HepG2 (cell line): ENCODE data around the gene ZNF618. TPM values are rescaled to one million over a fixed set of nuclear protein-coding genes. Genes with fewer than 3 reads are reported as not detected.

Source experiments
- IKZF4 ChIP-seq: sonication (generic); formaldehyde crosslinking; IDR thresholded peaks from 2 replicates; pipeline ENCODE4 v1.5.1; 2020; ENCODE audit warnings: borderline replicate concordance, mild to moderate bottlenecking, low read depth, missing genetic modification reagents; ENCODE audit errors: not compliant biosample characterization
- ISL2 ChIP-seq: sonication (generic); formaldehyde crosslinking; IDR thresholded peaks from 2 replicates; pipeline ENCODE4 v1.5.0; 2020; ENCODE audit warnings: missing genetic modification reagents
- MEIS1 ChIP-seq: sonication (generic); formaldehyde crosslinking; IDR thresholded peaks from 2 replicates; pipeline ENCODE4 v1.9.0; 2021; ENCODE audit warnings: mild to moderate bottlenecking, missing genetic modification reagents, moderate library complexity, borderline replicate concordance
- MXD4 ChIP-seq: IDR thresholded peaks from 2 replicates; pipeline ENCODE4 v1.6.1; 2016; ENCODE audit warnings: mild to moderate bottlenecking, missing biosample characterization, missing genetic modification reagents
- MYC ChIP-seq: sonication (generic); formaldehyde crosslinking; IDR thresholded peaks from 2 replicates; pipeline ENCODE4 v1.9.0; 2021; ENCODE audit warnings: missing genetic modification reagents, borderline replicate concordance
- NPAS2 ChIP-seq: sonication (generic); formaldehyde crosslinking; IDR thresholded peaks from 2 replicates; pipeline ENCODE4 v1.8.0; 2022; ENCODE audit warnings: mild to moderate bottlenecking, missing genetic modification reagents, borderline replicate concordance
- NR2F2 ChIP-seq: IDR thresholded peaks from 2 replicates; pipeline ENCODE4 v1.6.1; 2012; ENCODE audit warnings: low read depth, inconsistent platforms, borderline replicate concordance
- SMC3 ChIP-seq: IDR thresholded peaks from 2 replicates; pipeline ENCODE4 v1.6.1; 2011; ENCODE audit warnings: low read length, improper control_type of control experiment
- SP140L ChIP-seq: sonication (generic); formaldehyde crosslinking; IDR thresholded peaks from 2 replicates; pipeline ENCODE4 v1.4.0; 2020; ENCODE audit warnings: missing genetic modification reagents, borderline replicate concordance
- SPEN ChIP-seq: sonication (generic); formaldehyde crosslinking; IDR thresholded peaks from 2 replicates; pipeline ENCODE4 v1.5.1; 2020; ENCODE audit warnings: low read depth, mild to moderate bottlenecking, missing genetic modification reagents
- SRSF4 ChIP-seq: fragments of 200-400 bp; formaldehyde crosslinking; IDR thresholded peaks from one replicate; pipeline ENCODE4 v1.6.1; 2018; ENCODE audit warnings: mild to moderate bottlenecking, low read depth, low read length, moderate library complexity; ENCODE audit not compliant: poor library complexity, severe bottlenecking
- TMF1 ChIP-seq: sonication (generic); formaldehyde crosslinking; IDR thresholded peaks from 2 replicates; pipeline ENCODE4 v1.8.1; 2022; ENCODE audit warnings: low read depth, missing genetic modification reagents
- ZBTB42 ChIP-seq: sonication (generic); formaldehyde crosslinking; IDR thresholded peaks from 2 replicates; pipeline ENCODE4 v1.5.0; 2020; ENCODE audit warnings: mild to moderate bottlenecking, missing genetic modification reagents
- ZC3H13 ChIP-seq: sonication (generic); formaldehyde crosslinking; IDR thresholded peaks from 2 replicates; pipeline ENCODE4 v1.8.1; 2023; ENCODE audit warnings: mild to moderate bottlenecking, missing genetic modification reagents, moderate library complexity
- ZFP90 ChIP-seq: sonication (generic); formaldehyde crosslinking; IDR thresholded peaks from 2 replicates; pipeline ENCODE4 v1.8.0; 2022; ENCODE audit warnings: missing genetic modification reagents, mild to moderate bottlenecking, inconsistent platforms, borderline replicate concordance
- ZNF160 ChIP-seq: sonication (generic); formaldehyde crosslinking; IDR thresholded peaks from 2 replicates; pipeline ENCODE4 v1.8.0; 2022; ENCODE audit warnings: mild to moderate bottlenecking, inconsistent platforms, missing genetic modification reagents
- ZNF253 ChIP-seq: sonication (generic); formaldehyde crosslinking; IDR thresholded peaks from 2 replicates; pipeline ENCODE4 v1.8.0; 2022; ENCODE audit warnings: mild to moderate bottlenecking, missing genetic modification reagents, borderline replicate concordance
- ZNF282 ChIP-seq: fragments of 450-650 bp; IDR thresholded peaks from 2 replicates; pipeline ENCODE4 v1.6.1; 2018; ENCODE audit not compliant: partially characterized antibody
- ZNF326 ChIP-seq: sonication (generic); formaldehyde crosslinking; IDR thresholded peaks from 2 replicates; pipeline ENCODE4 v1.4.0; 2020; ENCODE audit warnings: missing genetic modification reagents, borderline replicate concordance
- ZNF430 ChIP-seq: sonication (generic); formaldehyde crosslinking; IDR thresholded peaks from 2 replicates; pipeline ENCODE4 v1.9.0; 2021; ENCODE audit warnings: mild to moderate bottlenecking, missing genetic modification reagents
- ZNF530 ChIP-seq: sonication (generic); formaldehyde crosslinking; IDR thresholded peaks from 2 replicates; pipeline ENCODE4 v1.5.0; 2020; ENCODE audit warnings: low read depth, mild to moderate bottlenecking, missing genetic modification reagents
- ZNF619 ChIP-seq: sonication (generic); formaldehyde crosslinking; IDR thresholded peaks from 2 replicates; pipeline ENCODE4 v1.4.0; 2020; ENCODE audit warnings: mild to moderate bottlenecking, missing genetic modification reagents
- ZNF724P ChIP-seq: sonication (generic); formaldehyde crosslinking; IDR thresholded peaks from 2 replicates; pipeline ENCODE4 v1.8.0; 2022; ENCODE audit warnings: missing genetic modification reagents, borderline replicate concordance
- ZNF766 ChIP-seq: sonication (generic); formaldehyde crosslinking; IDR thresholded peaks from 2 replicates; pipeline ENCODE4 v1.5.0; 2020; ENCODE audit warnings: missing genetic modification reagents, borderline replicate concordance
- ZNF879 ChIP-seq: sonication (generic); formaldehyde crosslinking; IDR thresholded peaks from 2 replicates; pipeline ENCODE4 v1.8.1; 2023; ENCODE audit warnings: missing genetic modification reagents
- polyA plus RNA-seq, 8 experiments: library from polyadenylated mRNA; depleted of rRNA in 3 of 8; stranded (reverse) in 7 of 8; unstranded in 1 of 8; fragments of >200 nt; fragmentation: Illumina TruSeq in 4 of 8; extraction: Trizol in 4 of 8; gene quantifications; 2 replicates each; pipeline versions ENCODE4 v1.2.1 to v1.2.3, GENCODE V29; 2011 to 2016; ENCODE audit warnings: low read depth in 4 of 8, missing spikeins in 1 of 8, mixed read lengths in 1 of 8; ENCODE audit not compliant: insufficient read depth in 1 of 8
- total RNA-seq, 5 experiments: library from RNA; depleted of rRNA; stranded (reverse); fragments of >200 nt; fragmentation: Illumina TruSeq; extraction: Trizol; gene quantifications; 2 replicates each; pipeline ENCODE4 v1.2.3, GENCODE V29; 2016; ENCODE audit warnings: low read depth in 1 of 5
- TF ChIP-seq, protein P1 (sequence below): sonication (generic); formaldehyde crosslinking; IDR thresholded peaks from 2 replicates; pipeline ENCODE4 v1.4.0; 2020; ENCODE audit warnings: missing genetic modification reagents, mild to moderate bottlenecking, borderline replicate concordance
- TF ChIP-seq, protein P2 (sequence below): fragments of 450-650 bp; IDR thresholded peaks from 2 replicates; pipeline ENCODE4 v1.6.1; 2017

ZNF618 gene
- total and polyA plus RNA-seq, 2 of the 13 experiments (the other 11 are each of a cell fraction or from before 2014, with no cell fraction given), result 0.07 TPM

DNA sequence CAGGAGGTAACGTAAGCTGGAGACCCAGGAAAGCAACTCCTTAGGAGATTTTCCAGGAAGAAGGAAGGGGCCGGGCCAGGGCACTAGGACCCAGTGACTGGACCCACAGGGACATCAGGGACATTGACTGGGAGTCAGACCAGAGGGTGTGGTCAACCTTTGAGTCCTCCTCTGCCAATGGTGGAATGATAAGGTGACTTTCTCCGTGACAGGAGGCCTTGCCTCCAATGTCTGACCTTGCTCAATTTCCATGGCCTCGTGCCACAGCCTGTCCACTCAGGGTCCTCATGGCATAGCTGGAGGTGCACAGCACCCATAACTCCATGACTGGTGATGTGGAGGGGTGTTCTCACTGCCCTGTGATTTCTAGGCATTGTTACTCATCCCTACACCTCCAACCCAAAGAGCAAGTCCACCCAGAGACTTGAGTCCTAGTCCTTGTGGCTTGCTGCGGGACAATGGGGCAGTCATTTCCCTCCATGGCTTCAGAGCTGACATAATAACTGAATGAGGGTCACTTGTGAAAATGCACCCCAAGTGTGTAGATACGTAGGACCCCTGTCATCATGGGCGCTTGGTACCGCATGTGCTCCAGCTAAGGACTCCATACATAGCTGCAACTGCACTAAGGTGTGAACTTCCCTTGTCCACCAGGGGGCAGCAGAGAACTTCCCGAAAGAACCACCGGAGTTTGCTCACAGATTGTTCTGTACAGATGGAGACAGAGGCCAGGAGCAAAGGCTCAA lies 206.1 kb downstream of the ZNF618 start (continued):
- TF ChIP-seq MYC (peak; percentile 96), SMC3 (peak; percentile 96), NPAS2 (no peak), SRSF4 (no peak), ZNF530 (CRISPR knock-in tag) (no peak), ZC3H13 (CRISPR knock-in tag) (no peak), ZBTB42 (CRISPR knock-in tag) (no peak), TMF1 (no peak; the same call in 1 of the 2 replicates), ZNF766 (CRISPR knock-in tag) (0 out of 2 replicates have a peak, but pooled peaks have one; percentile 3), ZNF326 (CRISPR knock-in tag) (no peak; the same call in 1 of the 2 replicates), ISL2 (CRISPR knock-in tag) (peak; percentile 14; the same call in 1 of the 2 replicates), ZNF282 (no peak), IKZF4 (CRISPR knock-in tag) (peak; percentile 54), ZNF160 (no peak; the same call in 1 of the 2 replicates), MXD4 (CRISPR knock-in tag) (peak; percentile 88), ZNF619 (CRISPR knock-in tag) (peak; percentile 60; the same call in 1 of the 2 replicates), ZNF879 (CRISPR knock-in tag) (no peak), SPEN (peak; percentile 63; the same call in 1 of the 2 replicates), MEIS1 (CRISPR knock-in tag) (no peak; the same call in 1 of the 2 replicates), NR2F2 (no peak), ZFP90 (CRISPR knock-in tag) (peak; percentile 14; the same call in 1 of the 2 replicates), SP140L (CRISPR knock-in tag) (peak; percentile 58; the same call in 1 of the 2 replicates), ZNF430 (CRISPR knock-in tag) (peak; percentile 70; the same call in 1 of the 2 replicates), ZNF724P (peak; percentile 86), ZNF253 (CRISPR knock-in tag) (peak; percentile 19; the same call in 1 of the 2 replicates)
- TF ChIP-seq, protein P1, sequence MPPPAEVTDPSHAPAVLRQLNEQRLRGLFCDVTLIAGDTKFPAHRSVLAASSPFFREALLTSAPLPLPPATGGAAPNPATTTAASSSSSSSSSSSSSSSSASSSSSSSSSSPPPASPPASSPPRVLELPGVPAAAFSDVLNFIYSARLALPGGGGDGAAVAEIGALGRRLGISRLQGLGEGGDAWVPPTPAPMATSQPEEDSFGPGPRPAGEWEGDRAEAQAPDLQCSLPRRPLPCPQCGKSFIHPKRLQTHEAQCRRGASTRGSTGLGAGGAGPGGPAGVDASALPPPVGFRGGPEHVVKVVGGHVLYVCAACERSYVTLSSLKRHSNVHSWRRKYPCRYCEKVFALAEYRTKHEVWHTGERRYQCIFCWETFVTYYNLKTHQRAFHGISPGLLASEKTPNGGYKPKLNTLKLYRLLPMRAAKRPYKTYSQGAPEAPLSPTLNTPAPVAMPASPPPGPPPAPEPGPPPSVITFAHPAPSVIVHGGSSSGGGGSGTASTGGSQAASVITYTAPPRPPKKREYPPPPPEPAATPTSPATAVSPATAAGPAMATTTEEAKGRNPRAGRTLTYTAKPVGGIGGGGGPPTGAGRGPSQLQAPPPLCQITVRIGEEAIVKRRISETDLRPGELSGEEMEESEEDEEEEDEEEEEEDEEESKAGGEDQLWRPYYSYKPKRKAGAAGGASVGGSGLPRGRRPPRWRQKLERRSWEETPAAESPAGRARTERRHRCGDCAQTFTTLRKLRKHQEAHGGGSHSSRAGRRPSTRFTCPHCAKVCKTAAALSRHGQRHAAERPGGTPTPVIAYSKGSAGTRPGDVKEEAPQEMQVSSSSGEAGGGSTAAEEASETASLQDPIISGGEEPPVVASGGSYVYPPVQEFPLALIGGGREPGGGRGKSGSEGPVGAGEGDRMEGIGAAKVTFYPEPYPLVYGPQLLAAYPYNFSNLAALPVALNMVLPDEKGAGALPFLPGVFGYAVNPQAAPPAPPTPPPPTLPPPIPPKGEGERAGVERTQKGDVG (CRISPR knock-in tag), result peak; percentile 47; the same call in 1 of the 2 replicates
- TF ChIP-seq, protein P2, sequence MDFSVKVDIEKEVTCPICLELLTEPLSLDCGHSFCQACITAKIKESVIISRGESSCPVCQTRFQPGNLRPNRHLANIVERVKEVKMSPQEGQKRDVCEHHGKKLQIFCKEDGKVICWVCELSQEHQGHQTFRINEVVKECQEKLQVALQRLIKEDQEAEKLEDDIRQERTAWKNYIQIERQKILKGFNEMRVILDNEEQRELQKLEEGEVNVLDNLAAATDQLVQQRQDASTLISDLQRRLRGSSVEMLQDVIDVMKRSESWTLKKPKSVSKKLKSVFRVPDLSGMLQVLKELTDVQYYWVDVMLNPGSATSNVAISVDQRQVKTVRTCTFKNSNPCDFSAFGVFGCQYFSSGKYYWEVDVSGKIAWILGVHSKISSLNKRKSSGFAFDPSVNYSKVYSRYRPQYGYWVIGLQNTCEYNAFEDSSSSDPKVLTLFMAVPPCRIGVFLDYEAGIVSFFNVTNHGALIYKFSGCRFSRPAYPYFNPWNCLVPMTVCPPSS, result no peak
